ENCODE measurements around the gene TNRC18. TPM values are rescaled to one million over a fixed set of nuclear protein-coding genes. Genes with fewer than 3 reads are reported as not detected.
"Not testable (repeated sequence)": the region's sequence is repeated elsewhere in the genome, so short reads cannot be mapped to it uniquely, and the experiment has no call there.

The TNRC18 gene
- total RNA-seq, 2 experiments from 2014 or later = 39.4 to 48.6 TPM

DNA sequence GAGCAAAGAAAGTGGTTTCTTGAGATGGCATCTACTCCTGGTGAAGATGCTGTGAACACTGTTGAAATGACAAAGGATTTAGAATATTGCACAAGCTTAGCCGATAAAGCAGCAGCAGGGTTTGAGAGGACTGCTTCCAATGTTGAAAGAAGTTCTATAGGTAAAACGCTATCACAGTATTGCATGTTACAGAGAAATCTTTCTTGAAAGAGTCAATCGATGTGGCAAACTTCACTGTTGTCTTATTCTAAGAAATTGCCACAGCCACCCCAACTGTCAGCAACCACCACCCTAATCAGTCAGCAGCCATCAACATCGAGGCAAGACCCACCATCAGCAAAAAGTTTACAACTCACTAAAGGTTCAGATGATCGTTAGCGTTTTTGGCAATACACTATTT lies 81.0 kb downstream of the TNRC18 start:
- no peak for DNase-seq
- intact Hi-C loops (cut with DNase I, micrococcal nuclease) = no loop called here
- Mint-ChIP-seq H3K4me1 (peaks cover 6% of the 10 kb centered on the region), H3K36me3 (ENCODE audit: low read depth) (peaks cover 69% of the 10 kb centered on the region), H3K9me3 (ENCODE audit: low read depth) (peaks cover 13% of the 10 kb centered on the region), H3K27me3 (no peaks in the 10 kb centered on the region), H3K4me3 (no peak overlapping the region), H3K27ac (no peak overlapping the region)
- no peak for ATAC-seq
- POLR2A ChIA-PET = no interaction called here
- CTCF ChIA-PET = no interaction called here

DNA sequence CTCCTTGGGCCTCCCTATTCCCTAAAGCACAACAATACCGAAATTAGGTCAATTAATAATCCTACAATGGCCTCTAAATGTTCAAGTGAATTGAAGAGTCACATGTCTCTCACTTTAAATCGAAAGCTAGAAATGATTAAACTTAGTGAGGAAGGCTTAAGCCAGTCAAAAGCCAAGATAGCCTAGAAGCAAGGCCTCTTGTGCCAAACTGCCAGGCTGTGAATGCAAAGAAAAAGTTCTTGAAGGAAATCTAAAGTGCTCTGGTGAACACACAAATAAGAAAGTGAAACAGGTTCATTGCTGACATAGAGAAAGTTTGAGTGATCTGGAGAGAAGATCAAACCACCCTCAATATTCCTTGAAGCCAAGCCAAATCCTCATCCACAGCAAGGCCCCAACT lies 83.7 kb downstream of the TNRC18 start:
- no peak overlapping the region for H3K4me3 Mint-ChIP-seq
- no peaks in the 10 kb centered on the region for H3K27me3 Mint-ChIP-seq
- H3K4me1 Mint-ChIP-seq = peaks cover 6% of the 10 kb centered on the region
- peaks cover 80% of the 10 kb centered on the region for H3K36me3 Mint-ChIP-seq (ENCODE audit: low read depth)
- H3K27ac Mint-ChIP-seq = no peak overlapping the region
- peaks cover 20% of the 10 kb centered on the region for H3K9me3 Mint-ChIP-seq (ENCODE audit: low read depth)
- DNase-seq (no peak), ATAC-seq (peak; percentile 19)
- POLR2A ChIA-PET = no interaction called here
- intact Hi-C loops (cut with DNase I, micrococcal nuclease) = no loop called here
- CTCF ChIA-PET = no interaction called here

DNA sequence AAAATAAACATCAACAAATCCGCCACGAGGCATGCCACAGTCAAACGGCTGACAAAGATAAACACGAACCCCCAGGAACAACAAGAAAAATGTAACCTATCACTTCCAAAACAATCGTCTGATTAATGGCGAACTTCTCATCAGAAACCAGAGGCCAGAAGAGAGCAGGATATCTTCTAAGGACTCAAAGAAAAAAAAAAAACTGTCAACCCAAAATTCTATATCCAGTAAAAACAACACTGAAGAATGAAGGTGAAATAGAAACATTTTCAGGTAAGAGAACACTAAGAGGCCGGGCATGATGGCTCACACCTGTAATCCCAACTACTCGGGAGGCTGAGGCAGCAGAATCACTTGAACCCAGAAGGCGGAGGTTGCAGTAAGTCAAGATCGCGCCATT lies 86.6 kb downstream of the TNRC18 start:
- Mint-ChIP-seq H3K27me3 (no peaks in the 10 kb centered on the region), H3K9me3 (ENCODE audit: low read depth) (peaks cover 7% of the 10 kb centered on the region), H3K27ac (no peak overlapping the region), H3K4me1 (peaks cover 11% of the 10 kb centered on the region), H3K36me3 (ENCODE audit: low read depth) (peaks cover 68% of the 10 kb centered on the region), H3K4me3 (no peak overlapping the region)
- POLR2A ChIA-PET = interaction anchor here (1.1 kb wide), 1 partner anchor 17 kb away, joined by 3 read pairs; no protein-coding TSS in a partner anchor
- ATAC-seq (no peak), DNase-seq (no peak)
- intact Hi-C loops (cut with DNase I, micrococcal nuclease) = no loop called here
- CTCF ChIA-PET = interaction anchor here (1.0 kb wide), 1 partner anchor 97 kb away, joined by 5 read pairs; no protein-coding TSS in a partner anchor

- H3K27me3 Mint-ChIP-seq = no peaks in the 10 kb centered on the region
- peaks cover 61% of the 10 kb centered on the region for H3K36me3 Mint-ChIP-seq (ENCODE audit: low read depth)
- intact Hi-C loops (cut with DNase I, micrococcal nuclease) = no loop called here
- H3K27ac Mint-ChIP-seq = no peak overlapping the region
- POLR2A ChIA-PET = no interaction called here
- peaks cover 16% of the 10 kb centered on the region for H3K4me1 Mint-ChIP-seq
- DNase-seq (no peak), ATAC-seq (no peak)
- CTCF ChIA-PET = no interaction called here
- H3K4me3 Mint-ChIP-seq = no peak overlapping the region
- H3K9me3 Mint-ChIP-seq (ENCODE audit: low read depth) = peaks cover 7% of the 10 kb centered on the region
These were observed 89.0 kb downstream of the TNRC18 start for GRCh38 chr7:5334671-5335070.

DNA sequence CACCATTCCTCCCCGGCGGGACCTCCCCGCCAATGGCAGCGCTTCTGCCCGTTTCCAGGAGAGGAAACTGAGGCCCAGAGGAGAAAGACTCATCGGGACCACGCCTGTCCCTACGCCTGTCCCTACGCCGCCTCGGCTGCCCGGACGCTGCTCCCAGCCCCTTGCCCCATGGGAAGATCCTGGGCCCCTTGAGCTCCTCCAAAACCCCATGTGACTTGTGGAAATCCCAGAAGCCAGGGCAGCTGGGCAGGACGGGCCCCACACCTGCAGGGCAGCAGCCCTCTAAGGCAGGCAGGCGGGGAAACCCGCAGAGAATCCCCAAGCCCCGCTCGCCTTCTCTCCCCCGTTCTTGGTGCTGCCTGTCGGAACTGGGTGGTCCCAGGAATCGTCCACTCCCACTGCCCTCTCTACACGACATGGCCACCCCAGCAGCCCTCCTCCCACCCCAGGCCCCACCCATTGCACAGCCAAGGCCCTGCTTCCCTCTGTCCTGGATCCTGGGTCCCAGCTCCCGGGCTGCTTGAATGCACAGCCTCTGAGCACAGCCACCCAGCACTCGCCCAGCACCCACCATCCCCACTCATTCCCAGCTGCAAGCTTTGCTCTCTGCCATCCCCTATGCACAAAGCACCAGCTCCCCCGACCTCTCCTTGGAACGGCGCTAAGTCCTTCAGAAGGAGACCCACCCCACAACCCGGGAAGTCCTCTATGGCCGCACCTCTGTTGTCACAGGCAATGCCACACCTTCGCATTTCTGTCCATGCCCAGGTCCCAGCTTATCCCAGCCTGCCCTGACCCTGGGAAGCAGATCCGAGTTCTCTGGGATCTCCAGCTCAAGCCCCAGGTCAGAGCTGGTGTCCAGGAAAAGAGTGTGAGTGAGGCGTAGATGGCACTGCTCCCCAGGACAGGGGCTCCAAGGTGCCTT lies 90.3 kb downstream of the TNRC18 start:
- Mint-ChIP-seq H3K4me1 (peaks cover 16% of the 10 kb centered on the region), H3K27me3 (no peaks in the 10 kb centered on the region), H3K27ac (no peak overlapping the region), H3K9me3 (ENCODE audit: low read depth) (peaks cover 7% of the 10 kb centered on the region), H3K36me3 (ENCODE audit: low read depth) (peaks cover 50% of the 10 kb centered on the region), H3K4me3 (no peak overlapping the region)
- intact Hi-C loops (cut with DNase I, micrococcal nuclease) = no loop called here
- POLR2A ChIA-PET = no interaction called here
- ATAC-seq (no peak), DNase-seq (no peak)
- CTCF ChIA-PET = no interaction called here

DNA sequence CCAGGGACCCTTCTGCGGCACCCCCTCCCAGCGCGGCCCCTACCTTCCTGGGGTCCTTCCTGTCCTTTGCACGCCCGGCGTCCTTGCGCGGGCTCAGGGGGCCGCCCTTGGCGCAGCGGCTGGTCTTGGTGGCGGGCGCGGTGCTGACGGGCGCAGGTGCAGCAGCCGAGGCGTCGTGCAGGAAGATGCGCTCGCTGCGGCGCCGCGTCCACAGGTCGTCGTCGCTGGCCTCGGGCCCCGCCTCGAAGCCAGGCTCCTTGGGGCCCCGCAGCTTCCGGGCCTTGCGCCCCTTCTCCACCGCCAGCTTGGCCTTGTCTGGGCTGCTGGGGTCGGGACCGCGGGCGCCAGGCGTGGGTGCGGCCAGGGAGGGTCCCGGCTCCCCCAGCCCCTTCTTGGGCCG lies 91.1 kb downstream of the TNRC18 start:
- H3K9me3 Mint-ChIP-seq (ENCODE audit: low read depth) = peaks cover 7% of the 10 kb centered on the region
- H3K27me3 Mint-ChIP-seq = no peaks in the 10 kb centered on the region
- no peak overlapping the region for H3K27ac Mint-ChIP-seq
- DNase-seq (no peak), ATAC-seq (no peak)
- no peak overlapping the region for H3K4me3 Mint-ChIP-seq
- peaks cover 46% of the 10 kb centered on the region for H3K36me3 Mint-ChIP-seq (ENCODE audit: low read depth)
- intact Hi-C loops (cut with DNase I, micrococcal nuclease) = no loop called here
- POLR2A ChIA-PET = no interaction called here
- CTCF ChIA-PET = no interaction called here
- H3K4me1 Mint-ChIP-seq = peaks cover 16% of the 10 kb centered on the region

DNA sequence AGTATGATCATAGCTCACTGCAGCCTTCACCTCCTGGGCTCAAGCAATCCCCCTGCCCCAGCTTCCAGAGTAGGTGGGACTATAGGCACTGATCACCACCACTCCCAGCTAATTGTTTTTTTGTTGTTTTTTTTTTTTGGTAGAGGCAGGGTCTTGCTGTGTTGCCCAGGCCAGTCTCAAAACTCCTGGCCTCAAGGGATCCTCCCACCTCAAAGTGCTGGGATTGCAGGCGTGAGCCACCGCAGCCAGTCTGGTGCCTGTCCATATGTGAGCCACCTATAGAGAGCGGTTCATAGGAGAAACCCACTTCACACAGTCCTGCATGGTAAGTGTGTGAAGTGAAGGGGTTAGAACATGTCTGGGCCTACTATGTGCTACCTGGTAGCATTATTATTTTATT lies 93.3 kb downstream of the TNRC18 start:
- H3K9me3 Mint-ChIP-seq (ENCODE audit: low read depth) = no peaks in the 10 kb centered on the region

GRCh38 chr7:5324961-5325360 lies 98.7 kb downstream of the TNRC18 start:
- POLR2A ChIA-PET = no interaction called here
- CTCF ChIA-PET = no interaction called here
- intact Hi-C loops (cut with DNase I, micrococcal nuclease) = no loop called here

More for the DNA sequence above, 93.3 kb downstream of the TNRC18 start:
- Mint-ChIP-seq H3K4me3 (no peak overlapping the region), H3K36me3 (ENCODE audit: low read depth) (peaks cover 26% of the 10 kb centered on the region), H3K4me1 (peaks cover 16% of the 10 kb centered on the region), H3K27me3 (no peaks in the 10 kb centered on the region), H3K27ac (no peak overlapping the region)
- DNase-seq (no peak), ATAC-seq (no peak)
- ChIA-PET CTCF (interaction anchor here (0.7 kb wide), 1 partner anchor 1698 kb away, joined by 3 read pairs; no protein-coding TSS in a partner anchor), POLR2A (no interaction called here)
- intact Hi-C loops (cut with DNase I, micrococcal nuclease) = no loop called here

GRCh38 chr7:5323800-5324781 lies 99.5 kb downstream of the TNRC18 start:
- POLR2A ChIA-PET; CTCF ChIA-PET; DNase-seq; H3K4me3 Mint-ChIP-seq; H3K27ac Mint-ChIP-seq; H3K27me3 Mint-ChIP-seq; ATAC-seq; intact Hi-C loops (cut with DNase I, micrococcal nuclease); H3K4me1 Mint-ChIP-seq; H3K9me3 Mint-ChIP-seq (ENCODE audit: low read depth): not testable (repeated sequence)
- peaks cover 32% of the 10 kb centered on the region for H3K36me3 Mint-ChIP-seq (ENCODE audit: low read depth)

More at GRCh38 chr7:5324961-5325360, 98.7 kb downstream of the TNRC18 start:
- H3K36me3 Mint-ChIP-seq (ENCODE audit: low read depth) = peaks cover 23% of the 10 kb centered on the region
- no peak overlapping the region for H3K4me3 Mint-ChIP-seq
- H3K27me3 Mint-ChIP-seq = no peaks in the 10 kb centered on the region
- DNase-seq (no peak), ATAC-seq (no peak)
- H3K9me3 Mint-ChIP-seq (ENCODE audit: low read depth) = no peaks in the 10 kb centered on the region
- no peaks in the 10 kb centered on the region for H3K4me1 Mint-ChIP-seq
- no peak overlapping the region for H3K27ac Mint-ChIP-seq

DNA sequence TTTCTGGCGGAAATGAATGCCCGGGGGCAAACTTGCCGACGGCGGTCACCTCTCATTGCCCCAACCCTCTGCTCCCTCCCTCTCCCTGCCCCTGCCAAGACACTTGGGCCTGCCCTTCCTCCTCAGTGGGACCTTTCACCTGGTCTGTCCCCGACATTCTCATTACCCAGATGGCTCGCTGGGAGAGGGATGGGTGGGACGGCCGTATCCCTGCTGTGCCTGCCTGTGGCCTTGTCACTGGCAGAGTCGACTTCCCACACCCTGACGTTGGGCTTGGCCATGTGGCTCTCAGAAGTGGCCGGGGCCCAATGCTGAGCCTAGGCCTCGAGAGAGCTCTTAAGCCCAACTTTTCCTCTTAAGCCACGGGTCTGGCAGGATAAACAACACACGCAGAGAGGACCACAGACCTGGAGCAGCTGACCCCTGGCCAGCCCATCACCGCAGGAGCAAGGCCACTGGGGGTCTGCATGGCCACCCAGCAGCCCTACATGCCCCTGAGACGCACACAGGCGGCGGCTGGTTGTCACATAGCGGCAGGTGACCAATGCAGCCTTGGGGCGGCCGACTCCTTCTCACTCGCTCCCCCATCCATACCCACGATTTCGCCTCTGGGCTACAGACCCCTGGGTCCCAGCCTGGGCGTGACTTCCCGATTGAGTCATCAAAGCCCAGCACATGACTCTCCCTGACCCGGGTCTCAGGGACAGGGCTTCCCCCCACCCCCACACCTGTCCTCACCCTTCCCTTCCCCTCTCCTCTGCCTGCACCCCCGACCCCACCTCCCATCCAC lies 100.8 kb downstream of the TNRC18 start:
- POLR2A ChIA-PET = no interaction called here
- Mint-ChIP-seq H3K27me3 (no peaks in the 10 kb centered on the region), H3K9me3 (ENCODE audit: low read depth) (peaks cover 9% of the 10 kb centered on the region), H3K36me3 (ENCODE audit: low read depth) (peaks cover 44% of the 10 kb centered on the region), H3K4me3 (no peak overlapping the region), H3K4me1 (no peaks in the 10 kb centered on the region), H3K27ac (no peak overlapping the region)
- DNase-seq (no peak), ATAC-seq (no peak)
- intact Hi-C loops (cut with DNase I, micrococcal nuclease) = no loop called here
- CTCF ChIA-PET = interaction anchor here (0.6 kb wide), 1 partner anchor 43 kb away, joined by 3 read pairs; no protein-coding TSS in a partner anchor

Data from activated CD4-positive, alpha-beta T cell treated with anti-CD3 and anti-CD28 coated beads for 36 hours (primary cell).